HUES6 (cell line): ENCODE data around the gene PWP2.
"Not testable (repeated sequence)": the region's sequence is repeated elsewhere in the genome, so short reads cannot be mapped to it uniquely, and the experiment has no call there.

Experiments
- H3K27ac ChIP-seq: 2 replicates; pipeline ENCODE4 v1.7.0; 2013; ENCODE audit warnings: low read depth, mild to moderate bottlenecking, low read length, inconsistent platforms
- H3K27me3 ChIP-seq: 2 replicates; pipeline ENCODE4 v1.6.1; 2013; ENCODE audit warnings: low read length; ENCODE audit not compliant: control insufficient read depth, insufficient read depth
- H3K36me3 ChIP-seq: 2 replicates; pipeline ENCODE4 v1.6.1; 2013; ENCODE audit warnings: low read length; ENCODE audit not compliant: control insufficient read depth, insufficient read depth
- H3K4me1 ChIP-seq: 2 replicates; pipeline ENCODE4 v1.6.1; 2013; ENCODE audit warnings: low read length; ENCODE audit not compliant: control insufficient read depth, insufficient read depth
- H3K4me3 ChIP-seq: 2 replicates; pipeline ENCODE4 v1.5.1; 2013; ENCODE audit warnings: low read depth, low read length
- H3K9ac ChIP-seq: one replicate; pipeline ENCODE4 v1.6.1; 2013; ENCODE audit warnings: mild to moderate bottlenecking, low read length
- H3K9me3 ChIP-seq: 2 replicates; pipeline ENCODE4 v1.6.1; 2013; ENCODE audit warnings: low read depth, low read length; ENCODE audit not compliant: control insufficient read depth, insufficient read depth

Gene PWP2

GRCh38 chr21:44170326-44170725 lies 63.1 kb downstream of the PWP2 start:
- not testable (repeated sequence) for H3K36me3 ChIP-seq, H3K9me3 ChIP-seq, H3K27me3 ChIP-seq, H3K27ac ChIP-seq, H3K4me3 ChIP-seq, H3K4me1 ChIP-seq, H3K9ac ChIP-seq

- not testable (repeated sequence) for H3K27me3 ChIP-seq, H3K9ac ChIP-seq, H3K4me1 ChIP-seq, H3K36me3 ChIP-seq, H3K9me3 ChIP-seq, H3K4me3 ChIP-seq, H3K27ac ChIP-seq
Observed at GRCh38 chr21:44170863-44171262, 63.7 kb downstream of the PWP2 start.

- H3K4me1 ChIP-seq, H3K9ac ChIP-seq, H3K4me3 ChIP-seq, H3K27ac ChIP-seq, H3K27me3 ChIP-seq, H3K9me3 ChIP-seq, H3K36me3 ChIP-seq: not testable (repeated sequence)
Observed at GRCh38 chr21:44171962-44172572, 64.9 kb downstream of the PWP2 start.

GRCh38 chr21:44172741-44173140 lies 65.5 kb downstream of the PWP2 start:
- not testable (repeated sequence) for H3K9ac ChIP-seq, H3K9me3 ChIP-seq, H3K36me3 ChIP-seq, H3K27ac ChIP-seq, H3K4me1 ChIP-seq, H3K4me3 ChIP-seq, H3K27me3 ChIP-seq

GRCh38 chr21:44175189-44175588 lies 68.0 kb downstream of the PWP2 start:
- not testable (repeated sequence) for H3K27me3 ChIP-seq, H3K4me1 ChIP-seq, H3K9ac ChIP-seq, H3K27ac ChIP-seq, H3K9me3 ChIP-seq, H3K4me3 ChIP-seq, H3K36me3 ChIP-seq

- H3K4me3 ChIP-seq, H3K27me3 ChIP-seq, H3K9me3 ChIP-seq, H3K27ac ChIP-seq, H3K9ac ChIP-seq, H3K4me1 ChIP-seq, H3K36me3 ChIP-seq: not testable (repeated sequence)
Observed at GRCh38 chr21:44176127-44176526, 68.9 kb downstream of the PWP2 start.
